Mesodermal cell (in vitro differentiated cells): Measurements from ENCODE around the gene PDE4B.

Experiments
- H3K27ac ChIP-seq: 2 replicates; pipeline ENCODE4 v1.7.0; 2013; ENCODE audit warnings: mild to moderate bottlenecking, low read depth, low read length, moderate library complexity; ENCODE audit not compliant: severe bottlenecking
- H3K36me3 ChIP-seq: 2 replicates; pipeline ENCODE4 v1.7.1; 2013; ENCODE audit warnings: mild to moderate bottlenecking, low read length, moderate library complexity; ENCODE audit not compliant: control insufficient read depth, insufficient read depth
- H3K4me1 ChIP-seq: one replicate; pipeline ENCODE4 v1.7.1; 2013; ENCODE audit warnings: mild to moderate bottlenecking, low read length; ENCODE audit not compliant: insufficient read depth, control insufficient read depth, poor library complexity, severe bottlenecking
- H3K4me3 ChIP-seq: 2 replicates; pipeline ENCODE4 v1.7.0; 2013; ENCODE audit warnings: low read length, control low read depth, mild to moderate bottlenecking; ENCODE audit not compliant: insufficient read depth, poor library complexity, severe bottlenecking; ENCODE audit errors: extremely low read depth
- H3K9me3 ChIP-seq: 2 replicates; pipeline ENCODE4 v1.7.1; 2013; ENCODE audit warnings: mild to moderate bottlenecking, low read length, moderate library complexity; ENCODE audit not compliant: control insufficient read depth
- WGBS, 2 experiments: methylation state at CpG; one replicate each; pipeline ENCODE4 v1.1.5; 2013; ENCODE audit warnings: missing lambda C conversion rate in 2 of 2; ENCODE audit not compliant: insufficient coverage in 2 of 2; 5-methylcytosine and 5-hydroxymethylcytosine counted together

PDE4B gene

DNA sequence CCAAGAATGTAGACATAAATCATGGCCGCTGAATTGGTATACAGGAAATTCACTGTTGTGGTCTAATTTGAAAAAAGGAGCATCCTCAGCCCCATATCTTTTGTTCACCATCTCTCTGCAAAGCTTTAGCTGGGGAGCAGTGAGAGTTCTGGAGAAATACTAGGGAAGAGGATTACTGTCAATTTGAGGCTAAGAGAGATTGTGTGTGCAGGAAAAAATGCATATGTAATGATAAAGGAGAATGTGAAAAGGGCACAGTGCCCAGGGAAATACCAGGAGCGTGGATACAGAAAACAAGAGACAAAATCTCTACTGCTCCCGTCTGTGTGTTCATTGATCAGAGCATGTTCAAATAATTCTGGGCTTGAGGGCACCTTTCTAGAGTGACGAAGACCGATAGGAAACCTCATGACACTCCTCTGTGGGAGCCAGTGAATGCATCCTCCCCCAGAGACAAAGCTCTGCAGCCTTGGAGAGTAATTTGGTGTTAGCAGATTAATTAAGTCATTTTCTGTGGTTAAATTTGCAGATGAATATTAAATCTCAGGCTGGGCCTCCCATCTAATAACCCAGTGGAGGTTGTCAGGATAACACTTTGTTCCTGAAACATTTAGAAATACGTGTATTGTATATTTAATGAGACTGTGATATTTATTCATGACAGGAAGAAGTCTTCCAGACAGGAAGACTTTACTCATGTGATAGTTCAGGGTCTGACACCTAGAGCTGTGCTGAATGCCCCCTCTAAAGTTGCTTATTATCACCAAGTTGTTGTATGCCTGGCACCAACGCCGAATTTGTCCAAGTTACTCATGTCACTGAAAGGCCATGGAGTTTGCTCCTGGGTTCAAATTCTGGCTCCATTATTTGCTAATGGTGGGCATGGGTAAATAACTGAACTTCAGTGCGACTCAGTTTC lies 453.9 kb downstream of the PDE4B start:
- no peak overlapping the region for H3K27ac ChIP-seq
- WGBS, 2 experiments, result 94 to 97% methylated on average over 2 to 7 of the region's 9 CpGs
- no peak overlapping the region for H3K4me3 ChIP-seq
- H3K4me1 ChIP-seq, result peaks cover 17% of the 10 kb centered on the region
- H3K36me3 ChIP-seq, result no peaks in the 10 kb centered on the region
- no peaks in the 10 kb centered on the region for H3K9me3 ChIP-seq

DNA sequence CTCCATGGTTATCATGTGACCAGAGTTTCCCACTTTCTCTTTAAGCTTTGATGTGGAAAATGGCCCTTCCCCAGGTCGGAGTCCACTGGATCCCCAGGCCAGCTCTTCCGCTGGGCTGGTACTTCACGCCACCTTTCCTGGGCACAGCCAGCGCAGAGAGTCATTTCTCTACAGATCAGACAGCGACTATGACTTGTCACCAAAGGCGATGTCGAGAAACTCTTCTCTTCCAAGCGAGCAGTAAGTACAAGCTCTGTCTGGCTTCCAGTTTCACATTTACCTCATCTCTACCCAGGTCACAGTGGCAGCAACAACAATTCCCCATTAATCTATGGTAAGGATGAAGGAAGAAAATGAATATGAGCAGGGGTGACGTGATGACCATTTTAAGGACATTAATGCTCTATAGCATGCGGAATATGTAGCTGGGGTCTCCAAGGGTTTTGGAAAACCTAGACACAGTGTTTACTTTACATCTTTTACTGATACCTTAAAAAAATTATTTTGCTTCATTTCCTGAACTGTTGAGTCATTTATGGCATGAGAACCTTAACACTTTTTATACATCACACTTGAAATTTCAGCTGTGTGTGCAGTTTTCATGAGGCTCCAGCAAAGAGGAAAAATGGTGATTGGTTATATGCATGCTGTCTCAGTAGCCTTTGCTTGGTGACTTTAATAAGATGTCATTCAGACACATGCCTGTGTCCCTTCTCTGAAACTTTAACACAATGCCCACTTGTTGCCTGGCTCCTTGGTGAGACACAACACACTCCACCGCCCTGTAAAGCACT lies 454.9 kb downstream of the PDE4B start:
- H3K9me3 ChIP-seq, result no peaks in the 10 kb centered on the region
- H3K36me3 ChIP-seq, result no peaks in the 10 kb centered on the region
- H3K4me3 ChIP-seq, result no peak overlapping the region
- H3K27ac ChIP-seq, result no peak overlapping the region
- 96 to 99% methylated on average over 7 of the region's 11 CpGs for WGBS, 2 experiments
- H3K4me1 ChIP-seq, result peaks cover 17% of the 10 kb centered on the region

DNA sequence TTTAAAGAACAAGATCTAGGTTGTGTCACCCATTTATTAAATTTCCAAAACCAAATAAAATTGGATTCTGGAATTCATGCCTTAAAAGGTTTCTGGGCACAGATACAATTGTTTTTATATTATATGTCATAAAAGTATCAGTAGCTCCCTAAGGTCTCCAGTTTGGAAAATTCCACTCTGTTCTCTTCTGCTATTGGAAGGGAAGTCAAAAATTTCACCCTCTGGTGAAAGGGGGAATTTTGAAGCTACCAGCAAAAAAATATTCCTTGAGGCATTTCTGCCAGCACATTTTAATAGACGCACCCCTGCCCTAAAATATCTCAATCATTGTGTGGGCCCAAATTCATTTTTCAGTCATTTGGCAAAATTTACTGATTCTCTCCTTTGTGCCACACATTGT lies 455.6 kb downstream of the PDE4B start:
- Histone ChIP-seq H3K36me3 (no peaks in the 10 kb centered on the region), H3K9me3 (no peaks in the 10 kb centered on the region), H3K4me1 (peaks cover 12% of the 10 kb centered on the region), H3K27ac (no peak overlapping the region), H3K4me3 (no peak overlapping the region)
- 57 to 69% methylated on average over 1 of the region's 1 CpG for WGBS, 2 experiments

DNA sequence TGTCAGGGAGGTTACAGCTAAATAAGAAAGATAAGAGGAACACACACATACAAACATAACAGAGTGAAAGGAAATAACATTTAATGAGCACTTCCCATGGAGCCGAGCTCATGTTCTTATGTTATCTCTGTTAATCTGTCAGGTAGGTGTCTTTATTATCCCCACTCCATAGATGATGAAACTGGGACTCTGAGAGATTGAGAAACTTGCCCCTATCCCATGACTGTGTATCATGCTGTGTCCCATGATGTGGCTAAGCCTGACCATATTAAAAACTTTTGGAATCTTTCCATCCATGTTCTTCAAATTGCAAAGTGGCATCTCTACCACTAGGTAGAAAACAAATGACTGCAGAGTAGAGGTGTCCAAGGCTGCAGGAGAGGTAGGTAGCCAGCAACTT lies 456.1 kb downstream of the PDE4B start:
- no peak overlapping the region for H3K27ac ChIP-seq
- H3K9me3 ChIP-seq, result no peaks in the 10 kb centered on the region
- peaks cover 8% of the 10 kb centered on the region for H3K4me1 ChIP-seq
- no peaks in the 10 kb centered on the region for H3K36me3 ChIP-seq
- WGBS, 2 experiments, result no CpG with 5 or more reads among the region's 1 CpG
- no peak overlapping the region for H3K4me3 ChIP-seq

GRCh38 chr1:66250075-66250474 lies 457.4 kb downstream of the PDE4B start:
- peaks cover 4% of the 10 kb centered on the region for H3K4me1 ChIP-seq
- H3K27ac ChIP-seq, result no peak overlapping the region
- WGBS, 2 experiments, result no CpG with 5 or more reads among the region's 3 CpGs
- H3K9me3 ChIP-seq, result no peaks in the 10 kb centered on the region
- no peak overlapping the region for H3K4me3 ChIP-seq
- H3K36me3 ChIP-seq, result no peaks in the 10 kb centered on the region

GRCh38 chr1:66250478-66250877 lies 457.8 kb downstream of the PDE4B start:
- no peak overlapping the region for H3K4me3 ChIP-seq
- 88 to 94% methylated on average over 2 of the region's 2 CpGs for WGBS, 2 experiments
- H3K4me1 ChIP-seq, result peaks cover 4% of the 10 kb centered on the region
- no peaks in the 10 kb centered on the region for H3K36me3 ChIP-seq
- no peak overlapping the region for H3K27ac ChIP-seq
- H3K9me3 ChIP-seq, result no peaks in the 10 kb centered on the region

DNA sequence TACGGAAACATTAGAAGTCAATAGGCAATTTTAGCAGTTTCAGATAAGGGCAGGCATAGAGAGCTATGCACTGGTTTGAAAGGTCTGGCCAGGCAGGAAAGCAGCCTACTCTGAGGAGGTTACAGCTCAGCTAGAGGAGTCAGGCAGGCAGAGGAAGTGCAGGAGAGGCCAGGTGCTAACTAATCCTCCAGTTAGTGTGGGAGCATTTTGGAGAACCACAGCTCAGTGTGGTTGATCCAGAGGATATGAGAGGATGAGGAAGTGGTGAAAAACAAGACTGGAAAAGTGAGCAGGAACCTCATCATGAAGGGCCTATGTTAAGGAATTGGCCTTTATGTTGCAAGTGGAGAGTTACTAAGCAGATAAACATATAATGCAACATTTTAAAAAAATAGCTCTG lies 458.9 kb downstream of the PDE4B start:
- Histone ChIP-seq H3K4me1 (no peaks in the 10 kb centered on the region), H3K36me3 (no peaks in the 10 kb centered on the region), H3K9me3 (no peaks in the 10 kb centered on the region), H3K4me3 (no peak overlapping the region), H3K27ac (no peak overlapping the region)
- 85 to 88% methylated on average over 1 of the region's 1 CpG for WGBS, 2 experiments

GRCh38 chr1:66253330-66253921 lies 460.7 kb downstream of the PDE4B start:
- Histone ChIP-seq H3K36me3 (no peaks in the 10 kb centered on the region), H3K4me1 (no peaks in the 10 kb centered on the region), H3K4me3 (no peak overlapping the region), H3K9me3 (no peaks in the 10 kb centered on the region), H3K27ac (no peak overlapping the region)
- 0% methylated on average over 1 of the region's 1 CpG for WGBS, 2 experiments

- Histone ChIP-seq H3K27ac (no peak overlapping the region), H3K4me1 (peaks cover 8% of the 10 kb centered on the region), H3K36me3 (no peaks in the 10 kb centered on the region), H3K4me3 (no peak overlapping the region), H3K9me3 (no peaks in the 10 kb centered on the region)
- 80 to 86% methylated on average over 1 of the region's 1 CpG for WGBS, 2 experiments
Measured at GRCh38 chr1:66254785-66255184, 462.1 kb downstream of the PDE4B start.

DNA sequence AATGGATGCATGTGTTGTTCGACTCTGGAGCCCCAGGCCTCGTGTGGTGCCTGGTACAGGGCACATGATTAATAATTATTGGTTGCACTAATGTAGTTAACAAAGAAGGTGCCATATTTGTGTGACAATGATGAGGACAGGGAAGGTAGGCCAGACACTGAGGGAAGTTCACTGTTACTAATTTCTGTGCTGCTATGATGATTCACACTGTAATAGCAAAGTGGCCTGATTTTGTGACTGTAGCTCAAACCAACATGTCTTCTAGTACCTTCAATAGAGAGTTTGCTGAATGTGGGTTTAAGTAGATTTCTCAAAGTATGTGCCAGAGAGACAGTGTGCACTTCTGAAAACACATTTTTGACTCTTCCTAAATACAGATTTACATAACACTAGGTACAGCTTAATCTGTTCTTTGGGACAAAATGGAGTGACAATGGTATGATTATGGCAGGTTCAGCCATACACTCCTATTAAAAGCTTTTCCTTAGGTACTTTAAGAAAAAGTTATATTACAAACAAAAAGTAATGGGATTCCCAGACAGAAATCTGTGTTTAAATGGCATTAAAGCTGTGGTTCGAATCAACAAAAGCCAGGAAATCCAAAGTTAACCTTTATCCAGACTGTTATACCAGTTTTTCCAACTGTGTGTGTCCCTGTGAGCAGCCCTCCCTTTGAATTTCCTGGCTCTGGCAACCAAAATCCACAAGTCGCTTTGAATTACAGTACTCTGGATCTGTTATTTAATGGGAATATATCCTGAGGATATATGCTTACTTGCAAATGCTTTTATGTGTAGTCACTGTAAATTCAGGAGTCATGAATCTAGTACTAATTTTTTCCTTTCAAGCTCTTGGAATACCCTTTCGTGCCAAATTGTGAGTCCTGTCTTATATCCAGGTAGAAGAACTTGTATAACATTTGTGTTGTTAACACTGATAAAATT lies 464.2 kb downstream of the PDE4B start:
- no peaks in the 10 kb centered on the region for H3K9me3 ChIP-seq
- H3K4me1 ChIP-seq, result peaks cover 15% of the 10 kb centered on the region
- H3K27ac ChIP-seq, result no peak overlapping the region
- no peak overlapping the region for H3K4me3 ChIP-seq
- 97 to 100% methylated on average over 2 to 4 of the region's 5 CpGs for WGBS, 2 experiments
- no peaks in the 10 kb centered on the region for H3K36me3 ChIP-seq
